ENCODE results near the gene NOTCH2. TPM values are rescaled to one million over a fixed set of nuclear protein-coding genes. Genes with fewer than 3 reads are reported as not detected.
"Not testable (repeated sequence)": the region's sequence is repeated elsewhere in the genome, so short reads cannot be mapped to it uniquely, and the experiment has no call there.

Gene NOTCH2
- polyA plus RNA-seq (2013, experiment 1 of 2) = 21.5 TPM
- polyA plus RNA-seq (2013, experiment 2 of 2) = 21.7 TPM

- H3K4me1 ChIP-seq (ENCODE audit: control insufficient read depth in 2 of 2, insufficient read depth in 1 of 2, low read depth in 1 of 2, low read length in 2 of 2); H2BK120ac ChIP-seq (ENCODE audit: low read depth, low read length); H3K27me3 ChIP-seq (ENCODE audit: control insufficient read depth in 3 of 3, insufficient read depth in 3 of 3, low read depth in 1 of 3, low read length in 3 of 3); H2AK5ac ChIP-seq (ENCODE audit: low read depth, low read length); H3K23ac ChIP-seq (ENCODE audit: low read depth, low read length, poor library complexity); H3K36me3 ChIP-seq (replicated peaks in 1 of 2; ENCODE audit: control insufficient read depth in 2 of 2, insufficient read depth in 2 of 2, low read length in 2 of 2); H3K27ac ChIP-seq (replicated peaks; ENCODE audit: low read length); H3K4ac ChIP-seq (ENCODE audit: low read length); H4K91ac ChIP-seq (ENCODE audit: low read depth, low read length, poor library complexity); H2BK12ac ChIP-seq (ENCODE audit: low read length); H3K9me3 ChIP-seq (replicated peaks in 1 of 2; ENCODE audit: control insufficient read depth in 2 of 2, insufficient read depth in 1 of 2, low read depth in 1 of 2, low read length in 2 of 2); H4K8ac ChIP-seq (ENCODE audit: low read depth, low read length); H2BK5ac ChIP-seq (ENCODE audit: low read length); H3K79me1 ChIP-seq (ENCODE audit: low read depth, low read length); H3K18ac ChIP-seq (ENCODE audit: low read length); H2BK15ac ChIP-seq (ENCODE audit: low read length); H3K9ac ChIP-seq (ENCODE audit: low read depth, low read length, poor library complexity); H3K14ac ChIP-seq (ENCODE audit: low read length): not testable (repeated sequence)
- DNase-seq (ENCODE audit: low spot score) = peak; percentile 36
- Histone ChIP-seq H3K4me2 (ENCODE audit: insufficient read depth, low read length, poor library complexity, severe bottlenecking) (peak within 1 kb of the TSS; percentile 25), H3K4me3 (ENCODE audit: low read length in 2 of 2) (peak within 1 kb of the TSS; percentile 46 to 80), H2AFZ (ENCODE audit: low read length) (peak within 1 kb of the TSS; percentile 72)
- WGBS, 2 donors (ENCODE audit: extremely low coverage in 2 of 2, insufficient read length in 2 of 2, insufficient replicate concordance in 1 of 2) = no CpG with 5 or more reads among the region's 95 CpGs
Observed at GRCh38 chr1:120069067-120069919, at the start of gene NOTCH2. NOTCH2 (minus strand) TSS chr1:120069662; CDS start chr1:120069406, 256 bp downstream.

- H2AFZ ChIP-seq (ENCODE audit: low read length); H3K9me3 ChIP-seq (replicated peaks in 1 of 2; ENCODE audit: control insufficient read depth in 2 of 2, insufficient read depth in 1 of 2, low read depth in 1 of 2, low read length in 2 of 2); H2AK5ac ChIP-seq (ENCODE audit: low read depth, low read length); H2BK5ac ChIP-seq (ENCODE audit: low read length); H3K23ac ChIP-seq (ENCODE audit: low read depth, low read length, poor library complexity); H4K91ac ChIP-seq (ENCODE audit: low read depth, low read length, poor library complexity); H2BK12ac ChIP-seq (ENCODE audit: low read length); H2BK15ac ChIP-seq (ENCODE audit: low read length); H3K18ac ChIP-seq (ENCODE audit: low read length); H3K4me3 ChIP-seq (ENCODE audit: low read length in 2 of 2); H3K27me3 ChIP-seq (ENCODE audit: control insufficient read depth in 3 of 3, insufficient read depth in 3 of 3, low read depth in 1 of 3, low read length in 3 of 3); H2BK120ac ChIP-seq (ENCODE audit: low read depth, low read length); H4K8ac ChIP-seq (ENCODE audit: low read depth, low read length); H3K4me2 ChIP-seq (ENCODE audit: insufficient read depth, low read length, poor library complexity, severe bottlenecking); H3K4me1 ChIP-seq (ENCODE audit: control insufficient read depth in 2 of 2, insufficient read depth in 1 of 2, low read depth in 1 of 2, low read length in 2 of 2); H3K79me1 ChIP-seq (ENCODE audit: low read depth, low read length); H3K27ac ChIP-seq (replicated peaks; ENCODE audit: low read length); DNase-seq (ENCODE audit: low spot score); H3K9ac ChIP-seq (ENCODE audit: low read depth, low read length, poor library complexity); H3K14ac ChIP-seq (ENCODE audit: low read length); H3K36me3 ChIP-seq (replicated peaks in 1 of 2; ENCODE audit: control insufficient read depth in 2 of 2, insufficient read depth in 2 of 2, low read length in 2 of 2); H3K4ac ChIP-seq (ENCODE audit: low read length): not testable (repeated sequence)
- no CpG with 5 or more reads among the region's 4 CpGs for WGBS, 2 donors (ENCODE audit: extremely low coverage in 2 of 2, insufficient read length in 2 of 2, insufficient replicate concordance in 1 of 2)
Observed at GRCh38 chr1:120117371-120118177, 48.1 kb upstream of the NOTCH2 start.

- not testable (repeated sequence) for H3K4me3 ChIP-seq (ENCODE audit: low read length in 2 of 2); H2BK5ac ChIP-seq (ENCODE audit: low read length); H2AFZ ChIP-seq (ENCODE audit: low read length); H4K91ac ChIP-seq (ENCODE audit: low read depth, low read length, poor library complexity); H3K9ac ChIP-seq (ENCODE audit: low read depth, low read length, poor library complexity); H4K8ac ChIP-seq (ENCODE audit: low read depth, low read length); H2BK120ac ChIP-seq (ENCODE audit: low read depth, low read length); H3K4me1 ChIP-seq (ENCODE audit: control insufficient read depth in 2 of 2, insufficient read depth in 1 of 2, low read depth in 1 of 2, low read length in 2 of 2); H3K9me3 ChIP-seq (replicated peaks in 1 of 2; ENCODE audit: control insufficient read depth in 2 of 2, insufficient read depth in 1 of 2, low read depth in 1 of 2, low read length in 2 of 2); H3K14ac ChIP-seq (ENCODE audit: low read length); H2BK15ac ChIP-seq (ENCODE audit: low read length); H3K4me2 ChIP-seq (ENCODE audit: insufficient read depth, low read length, poor library complexity, severe bottlenecking); H3K18ac ChIP-seq (ENCODE audit: low read length); H3K27ac ChIP-seq (replicated peaks; ENCODE audit: low read length); H2BK12ac ChIP-seq (ENCODE audit: low read length); H2AK5ac ChIP-seq (ENCODE audit: low read depth, low read length); H3K23ac ChIP-seq (ENCODE audit: low read depth, low read length, poor library complexity); H3K79me1 ChIP-seq (ENCODE audit: low read depth, low read length); DNase-seq (ENCODE audit: low spot score); H3K27me3 ChIP-seq (ENCODE audit: control insufficient read depth in 3 of 3, insufficient read depth in 3 of 3, low read depth in 1 of 3, low read length in 3 of 3); H3K36me3 ChIP-seq (replicated peaks in 1 of 2; ENCODE audit: control insufficient read depth in 2 of 2, insufficient read depth in 2 of 2, low read length in 2 of 2); H3K4ac ChIP-seq (ENCODE audit: low read length)
- no CpG with 5 or more reads among the region's 2 CpGs for WGBS, 2 donors (ENCODE audit: extremely low coverage in 2 of 2, insufficient read length in 2 of 2, insufficient replicate concordance in 1 of 2)
Observed at GRCh38 chr1:120116094-120116493, 46.6 kb upstream of the NOTCH2 start.

- not testable (repeated sequence) for H3K4me1 ChIP-seq (ENCODE audit: control insufficient read depth in 2 of 2, insufficient read depth in 1 of 2, low read depth in 1 of 2, low read length in 2 of 2); H3K23ac ChIP-seq (ENCODE audit: low read depth, low read length, poor library complexity); H3K36me3 ChIP-seq (replicated peaks in 1 of 2; ENCODE audit: control insufficient read depth in 2 of 2, insufficient read depth in 2 of 2, low read length in 2 of 2); H3K14ac ChIP-seq (ENCODE audit: low read length); H3K9ac ChIP-seq (ENCODE audit: low read depth, low read length, poor library complexity); H2AK5ac ChIP-seq (ENCODE audit: low read depth, low read length); H2BK15ac ChIP-seq (ENCODE audit: low read length); H3K27me3 ChIP-seq (ENCODE audit: control insufficient read depth in 3 of 3, insufficient read depth in 3 of 3, low read depth in 1 of 3, low read length in 3 of 3); H3K9me3 ChIP-seq (replicated peaks in 1 of 2; ENCODE audit: control insufficient read depth in 2 of 2, insufficient read depth in 1 of 2, low read depth in 1 of 2, low read length in 2 of 2); H3K4ac ChIP-seq (ENCODE audit: low read length); H3K27ac ChIP-seq (replicated peaks; ENCODE audit: low read length); DNase-seq (ENCODE audit: low spot score); H3K4me3 ChIP-seq (ENCODE audit: low read length in 2 of 2); H2BK120ac ChIP-seq (ENCODE audit: low read depth, low read length); H2BK12ac ChIP-seq (ENCODE audit: low read length); H3K4me2 ChIP-seq (ENCODE audit: insufficient read depth, low read length, poor library complexity, severe bottlenecking); H2AFZ ChIP-seq (ENCODE audit: low read length); H2BK5ac ChIP-seq (ENCODE audit: low read length); H3K18ac ChIP-seq (ENCODE audit: low read length); H4K8ac ChIP-seq (ENCODE audit: low read depth, low read length); H4K91ac ChIP-seq (ENCODE audit: low read depth, low read length, poor library complexity); H3K79me1 ChIP-seq (ENCODE audit: low read depth, low read length)
- whole genome bisulfite sequencing, 2 donors (ENCODE audit: extremely low coverage in 2 of 2, insufficient read length in 2 of 2, insufficient replicate concordance in 1 of 2) = no CpG with 5 or more reads among the region's 3 CpGs
Observed at GRCh38 chr1:120113134-120113533, 43.7 kb upstream of the NOTCH2 start.
